Uterus (tissue), 4 donors: ENCODE results near the gene STK32C. TPM values are rescaled to one million over a fixed set of nuclear protein-coding genes. Genes with fewer than 3 reads are reported as not detected.

ENCODE experiments used
- DNase-seq, 2 donors: peaks; one replicate each; pipeline ENCODE4 v3.0.0-alpha.2; 2019 to 2020
- H3K27ac ChIP-seq, 2 donors: fragments of 200-600 bp; sonication (generic); 1 replicate in 1 of 2; 2 replicates in 1 of 2; pipeline ENCODE4 v1.5.1; 2016 to 2018
- H3K27me3 ChIP-seq, 2 donors: fragments of 200-600 bp; sonication (generic); one replicate each; pipeline ENCODE4 v1.5.1; 2018 to 2019; ENCODE audit warnings: control low read depth in 1 of 2
- H3K36me3 ChIP-seq, 2 donors: fragments of 200-600 bp; sonication (generic); one replicate each; pipeline ENCODE4 v1.5.1; 2019; ENCODE audit warnings: control low read depth in 1 of 2
- H3K4me1 ChIP-seq, 2 donors: fragments of 200-600 bp; sonication (generic); one replicate each; pipeline ENCODE4 v1.5.1; 2018 to 2019; ENCODE audit warnings: control low read depth in 1 of 2
- H3K4me3 ChIP-seq, 2 donors: fragments of 200-600 bp; sonication (generic); 1 replicate in 1 of 2; 2 replicates in 1 of 2; pipeline ENCODE4 v1.5.1; 2018 to 2019; ENCODE audit warnings: mild to moderate bottlenecking in 1 of 2
- H3K9me3 ChIP-seq, 2 donors: fragments of 200-600 bp; sonication (generic); one replicate each; pipeline ENCODE4 v1.5.1; 2019; ENCODE audit warnings: control low read depth in 1 of 2
- CTCF ChIP-seq, 4 experiments: fragments of 200-600 bp in 2 of 4; fragments of 450-650 bp in 2 of 4; sonication (generic) in 2 of 4; IDR thresholded peaks; one replicate each; pipeline ENCODE4 v1.5.1; 2016 to 2019; ENCODE audit warnings: antibody characterized with exemption in 4 of 4, mild to moderate bottlenecking in 2 of 4, moderate library complexity in 1 of 4
- POLR2A ChIP-seq, 2 donors: fragments of 450-650 bp; IDR thresholded peaks; one replicate each; pipeline ENCODE4 v1.6.1; 2016; ENCODE audit warnings: antibody characterized with exemption in 2 of 2, mild to moderate bottlenecking in 1 of 2, moderate library complexity in 1 of 2
- intact Hi-C: fragments of 100-400 bp; cut with DNase I; formaldehyde crosslinking; loops from one replicate; pipeline ENCODE4 v1.15.1; 2023; ENCODE audit warnings: low total_unique reads
- total RNA-seq, 4 donors: library from RNA; depleted of rRNA in 3 of 4; stranded (reverse); fragments of >200 nt in 3 of 4; gene quantifications; one replicate each; pipeline versions ENCODE4 v1.1.0 to v1.2.4, GENCODE V29; 2014 to 2023
- donor health status: DM: yes; HTN: yes; CAD: no.

STK32C gene
- total RNA-seq, 4 donors from 2014 or later = 0.51 to 17.2 (median 3.2) TPM

DNA sequence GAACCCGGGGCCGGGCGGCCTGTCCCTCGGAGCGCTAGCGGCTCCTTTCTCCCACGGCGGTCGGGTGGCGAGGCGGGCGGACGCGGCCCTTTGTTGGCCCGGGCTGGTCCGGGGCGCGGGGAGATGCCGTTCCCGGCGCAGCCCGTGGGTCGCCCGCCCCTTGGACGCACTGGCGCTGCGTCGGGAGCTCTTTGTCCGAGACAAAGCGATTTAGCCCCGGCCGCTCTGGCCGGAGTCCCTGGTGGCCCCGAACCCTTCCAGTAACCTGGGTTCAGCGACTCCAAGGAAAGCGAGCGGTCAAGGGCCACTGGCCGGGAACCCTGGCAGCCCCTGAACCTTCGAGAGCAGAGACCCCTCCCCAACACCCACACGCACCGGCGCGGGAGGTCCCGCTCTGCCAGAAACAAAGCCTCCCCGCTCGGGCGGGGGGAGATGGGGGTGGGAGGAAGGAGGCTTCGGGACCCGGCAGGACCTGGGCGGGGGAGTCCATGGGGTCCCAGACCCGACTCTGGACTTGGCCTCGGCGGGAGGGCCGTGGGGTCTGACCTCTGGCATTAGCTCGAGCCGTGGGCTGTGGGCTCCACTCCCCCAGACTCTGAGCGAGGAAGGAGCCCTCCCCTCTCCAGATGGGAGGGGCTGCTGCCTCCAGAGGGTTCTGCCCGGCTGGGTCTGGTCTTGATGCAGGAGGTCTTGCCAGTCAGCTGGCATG is 120.2 kb downstream of the STK32C start:
- Histone ChIP-seq H3K27ac (no peak overlapping the region), H3K27me3 (peaks cover 7 to 16% of the 10 kb centered on the region in 2 donors)
- intact Hi-C loops = no loop called here

DNA sequence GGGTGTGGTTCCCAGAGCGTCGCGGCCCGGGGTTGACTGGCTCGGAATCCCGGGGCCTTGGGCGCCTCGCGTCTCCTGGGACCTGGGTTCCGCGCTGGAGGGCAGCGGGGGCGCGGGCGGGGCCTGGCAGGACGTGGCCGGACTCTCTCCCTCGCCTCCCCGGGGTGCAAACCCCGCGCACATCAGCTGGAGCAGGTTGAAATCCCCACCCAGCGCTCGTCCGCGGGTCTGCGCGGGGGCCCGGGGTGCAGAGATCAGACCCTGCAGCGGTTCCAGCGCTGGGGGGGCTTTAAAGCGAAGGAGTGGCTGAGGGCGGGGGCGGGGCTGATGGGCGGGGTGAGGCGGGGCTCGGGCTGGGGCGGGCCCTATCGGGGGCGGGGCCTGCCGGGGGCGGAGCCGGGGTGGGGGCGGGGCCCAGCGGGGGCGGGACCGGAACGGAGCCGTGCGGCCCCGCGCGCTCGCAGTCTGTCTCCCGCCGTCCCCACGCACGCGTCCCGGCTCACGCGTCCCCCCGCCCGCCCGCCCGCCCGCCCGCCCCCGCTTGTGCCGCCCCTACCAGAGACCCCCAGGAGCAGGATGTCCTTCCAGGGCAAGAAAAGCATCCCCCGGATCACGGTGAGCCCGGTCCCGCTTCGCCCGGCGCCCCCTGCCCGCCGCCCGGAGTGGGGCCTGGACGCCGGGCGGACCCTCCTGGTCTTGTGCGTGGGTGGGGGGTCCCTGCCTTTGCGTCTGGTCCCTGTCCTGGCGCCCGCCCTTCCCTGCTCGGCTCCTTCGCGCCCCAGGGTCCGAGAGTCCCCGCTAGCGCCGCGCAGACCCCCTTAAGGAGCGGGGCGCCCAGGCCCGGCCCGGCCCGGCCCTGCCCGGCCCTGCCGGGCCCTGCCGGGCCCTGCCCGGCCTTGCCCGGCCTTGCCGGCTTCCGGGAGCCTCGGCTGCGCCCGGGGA is 121.0 kb downstream of the STK32C start, which contains the start of gene DPYSL4:
DPYSL4 (plus strand) TSS at position 461 of the 942 bp plus-strand sequence; CDS start at position 577, 116 bp downstream.
- Histone ChIP-seq H3K4me3 (peak within 1 kb of the TSS in 1 of 2 donors; percentile 39), H3K27me3 (peaks cover 7 to 16% of the 10 kb centered on the region in 2 donors), H3K4me1 (peaks cover 0 to 27% of the 10 kb centered on the region in 2 donors), H3K36me3 (no peaks in the 10 kb centered on the region), H3K27ac (no peak within 1 kb of the TSS), H3K9me3 (no peaks in the 10 kb centered on the region)
- TF ChIP-seq CTCF (IDR thresholded peaks at IDR 0.05) (no peak), POLR2A (IDR thresholded peaks at IDR 0.05) (no peak)
- intact Hi-C loops = no loop called here
- no peak for DNase-seq

More for the DNA sequence above, 120.2 kb downstream of the STK32C start:
- no peak for DNase-seq
- H3K36me3 ChIP-seq = no peaks in the 10 kb centered on the region
- H3K9me3 ChIP-seq = no peaks in the 10 kb centered on the region
- H3K4me3 ChIP-seq = peak overlapping the region in 1 of 2 donors; percentile 39
- TF ChIP-seq POLR2A (IDR thresholded peaks at IDR 0.05) (no peak), CTCF (IDR thresholded peaks at IDR 0.05) (no peak)
- H3K4me1 ChIP-seq = peaks cover 0 to 27% of the 10 kb centered on the region in 2 donors

- H3K36me3 ChIP-seq = no peaks in the 10 kb centered on the region
- H3K4me1 ChIP-seq = peaks cover 0 to 27% of the 10 kb centered on the region in 2 donors
- peak in 1 of 2 donors; percentile 39 for DNase-seq
- no peaks in the 10 kb centered on the region for H3K9me3 ChIP-seq
- H3K27ac ChIP-seq = no peak overlapping the region
- H3K27me3 ChIP-seq = peaks cover 7 to 16% of the 10 kb centered on the region in 2 donors
- intact Hi-C loops = no loop called here
- TF ChIP-seq POLR2A (IDR thresholded peaks at IDR 0.05) (no peak), CTCF (IDR thresholded peaks at IDR 0.05) (no peak)
- H3K4me3 ChIP-seq = peak overlapping the region in 1 of 2 donors; percentile 39
Measured at GRCh38 chr10:132185601-132186487, 121.9 kb downstream of the STK32C start.

DNA sequence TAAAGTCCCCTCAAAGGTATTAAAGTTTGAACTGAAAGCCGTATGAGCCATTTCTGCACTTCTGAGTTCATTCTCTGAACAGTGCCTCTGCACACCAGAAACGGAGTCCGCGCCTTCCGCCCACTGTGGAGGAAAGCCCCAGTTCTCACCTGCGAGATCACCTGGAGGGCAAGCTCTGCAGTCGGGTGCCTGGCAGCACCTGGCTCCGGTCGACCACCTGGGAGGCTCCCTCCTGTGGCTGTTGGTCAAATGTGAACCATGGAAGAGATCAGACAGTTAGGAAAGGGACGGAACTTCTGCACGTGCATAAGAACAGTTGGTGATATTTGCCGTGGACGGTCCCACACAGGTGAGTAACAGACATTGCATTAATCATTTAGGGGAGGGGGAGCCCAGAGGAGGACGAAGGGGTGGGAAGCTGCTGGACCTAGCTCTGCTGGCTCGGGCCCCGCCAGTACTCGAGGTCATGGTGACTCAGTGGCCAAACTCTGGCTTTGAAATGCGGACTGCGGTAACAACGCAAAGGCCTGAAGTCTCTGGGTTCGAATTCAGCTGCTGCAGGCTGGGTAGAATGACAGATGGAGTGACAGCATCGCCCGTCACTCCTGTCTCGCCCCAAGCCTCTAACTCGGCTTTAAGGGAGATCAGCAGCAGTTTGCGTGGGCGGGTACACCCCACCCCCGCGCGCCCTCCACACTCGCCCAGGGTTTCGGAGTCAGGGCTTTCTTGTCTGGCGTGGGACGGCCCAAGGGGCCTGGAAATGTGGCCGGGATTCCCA is 122.7 kb downstream of the STK32C start:
- no peak overlapping the region for H3K4me3 ChIP-seq
- TF ChIP-seq CTCF (IDR thresholded peaks at IDR 0.05) = no peak
- no peak for TF ChIP-seq POLR2A (IDR thresholded peaks at IDR 0.05)
- peaks cover 7 to 16% of the 10 kb centered on the region in 2 donors for H3K27me3 ChIP-seq
- DNase-seq = no peak
- H3K4me1 ChIP-seq = peaks cover 0 to 27% of the 10 kb centered on the region in 2 donors
- intact Hi-C loops = no loop called here
- no peaks in the 10 kb centered on the region for H3K9me3 ChIP-seq
- no peaks in the 10 kb centered on the region for H3K36me3 ChIP-seq
- no peak overlapping the region for H3K27ac ChIP-seq
